Caco-2 (cell line): ENCODE results near the gene FCER2. TPM values are rescaled to one million over a fixed set of nuclear protein-coding genes. Genes with fewer than 3 reads are reported as not detected.

Experiments used
- BruUV-seq: library from RNA; stranded (reverse); fragments of 400-500 nt; replicated peaks from 2 replicates; lab custom pipeline; 2021; lab: Mats Ljungman, UMichigan
- CTCF ChIA-PET: fragments of 300-600 bp; sonication (Branson Sonifier 250); formaldehyde crosslinking; loops from one replicate; lab custom pipeline; 2022; ENCODE audit warnings: antibody characterized with exemption; lab: Charles Lee
- POLR2A ChIA-PET: fragments of 300-600 bp; sonication (Branson Sonifier 250); formaldehyde crosslinking; loops from one replicate; lab custom pipeline; 2022; ENCODE audit warnings: antibody characterized with exemption; lab: Charles Lee
- DNase-seq, 2 experiments: peaks; one replicate each; pipeline versions ENCODE4 v3.0.0 to v3.0.0-alpha.2; 2020 to 2022
- H3K27me3 ChIP-seq: replicated peaks from 2 replicates; pipeline ENCODE4 v1.6.0; 2011; ENCODE audit warnings: low read length; ENCODE audit not compliant: control insufficient read depth, insufficient read depth
- H3K36me3 ChIP-seq: 2 replicates; pipeline ENCODE4 v1.5.1; 2011; ENCODE audit warnings: low read length; ENCODE audit not compliant: control insufficient read depth, insufficient read depth
- H3K4me1 ChIP-seq: fragments of 250-450 bp; sonication (Bioruptor Pico); 2 replicates; pipeline ENCODE4 v1.5.1; 2020; ENCODE audit warnings: mild to moderate bottlenecking
- H3K4me3 ChIP-seq: 2 replicates; pipeline ENCODE4 v1.5.1; 2011; ENCODE audit warnings: low read depth, mild to moderate bottlenecking, control low read depth, low read length
- H3K9me3 ChIP-seq: fragments of 250-450 bp; sonication (Bioruptor Pico); 2 replicates; pipeline ENCODE4 v1.5.1; 2020; ENCODE audit warnings: mild to moderate bottlenecking, moderate library complexity
- H3K27ac Mint-ChIP-seq: one replicate; pipeline ENCODE4 v1.8.0; 2022; ENCODE audit warnings: mixed read lengths; ENCODE audit not compliant: unreplicated experiment
- H3K27me3 Mint-ChIP-seq: one replicate; pipeline ENCODE4 v1.8.0; 2022; ENCODE audit warnings: mixed read lengths; ENCODE audit not compliant: insufficient read depth, unreplicated experiment
- H3K36me3 Mint-ChIP-seq: one replicate; pipeline ENCODE4 v1.8.0; 2022; ENCODE audit warnings: mild to moderate bottlenecking, mixed read lengths; ENCODE audit not compliant: insufficient read depth, unreplicated experiment
- H3K4me1 Mint-ChIP-seq: one replicate; pipeline ENCODE4 v1.8.0; 2022; ENCODE audit warnings: low read depth, mixed read lengths; ENCODE audit not compliant: unreplicated experiment
- H3K4me3 Mint-ChIP-seq: one replicate; pipeline ENCODE4 v1.8.0; 2022; ENCODE audit warnings: mild to moderate bottlenecking, moderate library complexity, mixed read lengths; ENCODE audit not compliant: unreplicated experiment
- H3K9me3 Mint-ChIP-seq: one replicate; pipeline ENCODE4 v1.8.0; 2022; ENCODE audit warnings: mixed read lengths; ENCODE audit not compliant: unreplicated experiment
- intact Hi-C: fragments of 100-400 bp; cut with micrococcal nuclease; formaldehyde crosslinking; loops from one replicate; pipeline ENCODE4 v1.10.0; 2022; ENCODE audit not compliant: unreplicated experiment
- total RNA-seq: library from RNA; stranded (reverse); gene quantifications from 2 replicates; pipeline ENCODE4 v1.2.3, GENCODE V29; 2022
- TF ChIP-seq, protein P1 (sequence below), 2 experiments: fragments of 200-600 bp in 1 of 2; IDR thresholded peaks; 1 replicate in 1 of 2; 2 replicates in 1 of 2; pipeline versions ENCODE4 v1.5.1 to v1.8.0; 2011 to 2022; ENCODE audit warnings: antibody characterized with exemption in 1 of 2, control low read depth in 1 of 2, inconsistent platforms in 1 of 2, low read depth in 1 of 2, low read length in 1 of 2, mild to moderate bottlenecking in 1 of 2, moderate library complexity in 1 of 2; ENCODE audit not compliant: insufficient read depth in 1 of 2, severe bottlenecking in 1 of 2, unreplicated experiment in 1 of 2

FCER2 gene
- total RNA-seq, 1 experiment from 2014 or later, result not detected

DNA sequence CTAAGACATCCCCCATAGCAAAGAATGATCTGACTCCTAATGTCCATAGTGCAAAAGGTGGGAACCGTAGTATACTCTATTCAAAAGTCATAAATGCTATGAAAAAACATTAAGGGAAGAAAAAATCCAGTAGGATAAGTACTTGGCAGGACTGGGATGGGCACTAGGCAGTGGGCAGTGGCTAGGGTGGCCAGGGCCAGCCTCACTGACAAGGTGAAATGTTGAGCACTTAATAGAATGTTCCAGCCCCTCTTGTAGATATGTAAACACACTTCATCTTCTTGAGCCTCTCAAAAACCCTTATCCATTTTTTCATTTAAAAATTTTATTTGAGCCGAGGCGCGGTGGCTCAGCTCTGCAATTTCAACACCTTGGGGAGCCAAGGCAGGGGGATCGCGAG is 31.4 kb upstream of the FCER2 start:
- TF ChIP-seq, protein P1, sequence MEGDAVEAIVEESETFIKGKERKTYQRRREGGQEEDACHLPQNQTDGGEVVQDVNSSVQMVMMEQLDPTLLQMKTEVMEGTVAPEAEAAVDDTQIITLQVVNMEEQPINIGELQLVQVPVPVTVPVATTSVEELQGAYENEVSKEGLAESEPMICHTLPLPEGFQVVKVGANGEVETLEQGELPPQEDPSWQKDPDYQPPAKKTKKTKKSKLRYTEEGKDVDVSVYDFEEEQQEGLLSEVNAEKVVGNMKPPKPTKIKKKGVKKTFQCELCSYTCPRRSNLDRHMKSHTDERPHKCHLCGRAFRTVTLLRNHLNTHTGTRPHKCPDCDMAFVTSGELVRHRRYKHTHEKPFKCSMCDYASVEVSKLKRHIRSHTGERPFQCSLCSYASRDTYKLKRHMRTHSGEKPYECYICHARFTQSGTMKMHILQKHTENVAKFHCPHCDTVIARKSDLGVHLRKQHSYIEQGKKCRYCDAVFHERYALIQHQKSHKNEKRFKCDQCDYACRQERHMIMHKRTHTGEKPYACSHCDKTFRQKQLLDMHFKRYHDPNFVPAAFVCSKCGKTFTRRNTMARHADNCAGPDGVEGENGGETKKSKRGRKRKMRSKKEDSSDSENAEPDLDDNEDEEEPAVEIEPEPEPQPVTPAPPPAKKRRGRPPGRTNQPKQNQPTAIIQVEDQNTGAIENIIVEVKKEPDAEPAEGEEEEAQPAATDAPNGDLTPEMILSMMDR (IDR thresholded peaks at IDR 0.05; ENCODE audit: insufficient read depth in 1 of 2, low read depth in 1 of 2, low read length in 1 of 2, severe bottlenecking in 1 of 2, unreplicated experiment in 1 of 2), result no peak

DNA sequence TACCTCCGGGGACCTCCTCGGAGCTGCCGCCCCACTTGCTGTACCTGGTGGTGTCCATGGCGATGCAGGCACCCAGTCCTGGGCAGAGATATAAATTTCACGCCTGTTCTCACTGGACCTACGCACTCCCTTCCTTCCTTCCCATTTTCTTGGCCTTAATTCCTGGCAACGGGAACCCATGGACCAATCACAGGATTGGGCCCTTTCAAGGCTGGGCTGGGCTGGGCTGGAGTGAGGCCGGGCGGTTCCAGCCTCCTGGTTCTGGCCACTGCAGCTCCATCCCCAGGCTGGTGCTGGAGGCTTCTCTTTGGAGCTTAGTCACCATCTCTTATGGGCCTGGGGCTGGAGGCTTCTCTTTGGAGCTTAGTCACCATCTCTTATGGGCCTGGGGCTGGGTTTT is 30.1 kb upstream of the FCER2 start, which contains the start of gene CLEC4G:
Gene CLEC4G, minus strand, starts transcription at position 66 of the 400 bp plus-strand sequence. Its CDS starts 8 bp downstream, at position 58.
- Histone ChIP-seq H3K27me3 (no peaks in the 10 kb centered on the region), H3K4me1 (no peaks in the 10 kb centered on the region), H3K9me3 (no peaks in the 10 kb centered on the region), H3K4me3 (no peak within 1 kb of the TSS), H3K36me3 (no peaks in the 10 kb centered on the region)
- Mint-ChIP-seq H3K9me3 (peaks cover 7% of the 10 kb centered on the region), H3K4me3 (no peak within 1 kb of the TSS), H3K27me3 (peaks cover 30% of the 10 kb centered on the region), H3K4me1 (peaks cover 12% of the 10 kb centered on the region), H3K27ac (no peak within 1 kb of the TSS), H3K36me3 (no peaks in the 10 kb centered on the region)
- intact Hi-C loops, result no loop called here
- POLR2A ChIA-PET, result no interaction called here
- TF ChIP-seq, protein P1 (IDR thresholded peaks at IDR 0.05; ENCODE audit: insufficient read depth in 1 of 2, low read depth in 1 of 2, low read length in 1 of 2, severe bottlenecking in 1 of 2, unreplicated experiment in 1 of 2), result no peak
- no peak for DNase-seq
- CTCF ChIA-PET, result no interaction called here
- BruUV-seq, result no TSS peak

More for the DNA sequence above, 31.4 kb upstream of the FCER2 start:
- Mint-ChIP-seq H3K9me3 (no peaks in the 10 kb centered on the region), H3K36me3 (no peaks in the 10 kb centered on the region), H3K4me1 (peaks cover 12% of the 10 kb centered on the region), H3K27me3 (peaks cover 22% of the 10 kb centered on the region), H3K27ac (no peak overlapping the region), H3K4me3 (no peak overlapping the region)
- H3K27me3 ChIP-seq, result no peaks in the 10 kb centered on the region
- H3K4me1 ChIP-seq, result no peaks in the 10 kb centered on the region
- no peaks in the 10 kb centered on the region for H3K36me3 ChIP-seq
- H3K4me3 ChIP-seq, result no peak overlapping the region
- POLR2A ChIA-PET, result no interaction called here
- CTCF ChIA-PET, result no interaction called here
- intact Hi-C loops, result no loop called here
- BruUV-seq, result no TSS peak
- DNase-seq, result no peak
- no peaks in the 10 kb centered on the region for H3K9me3 ChIP-seq

DNA sequence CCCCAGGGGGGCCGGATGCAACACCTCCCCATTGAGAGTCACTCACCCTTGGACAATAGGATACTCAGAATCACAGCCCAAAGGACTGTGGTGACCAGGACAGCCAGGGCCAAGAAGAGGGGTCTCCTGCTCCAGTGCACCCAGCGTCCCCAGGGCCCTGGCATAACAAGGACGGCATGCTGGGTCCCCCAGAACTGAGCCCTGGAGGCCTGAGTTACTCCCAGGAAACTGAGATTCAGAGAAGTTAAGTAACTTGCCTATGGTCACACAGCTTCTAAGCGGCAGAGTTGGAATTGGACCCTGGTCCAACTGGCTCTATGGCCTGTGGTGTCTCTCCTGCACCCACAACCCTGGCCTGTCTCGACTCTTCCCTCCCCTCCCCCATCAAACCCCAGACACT is 29.7 kb upstream of the FCER2 start:
- no TSS peak for BruUV-seq
- no peaks in the 10 kb centered on the region for H3K36me3 Mint-ChIP-seq
- H3K9me3 Mint-ChIP-seq, result peaks cover 9% of the 10 kb centered on the region
- Histone ChIP-seq H3K9me3 (no peaks in the 10 kb centered on the region), H3K36me3 (no peaks in the 10 kb centered on the region), H3K4me1 (no peaks in the 10 kb centered on the region), H3K4me3 (no peak overlapping the region), H3K27me3 (no peaks in the 10 kb centered on the region)
- POLR2A ChIA-PET, result no interaction called here
- TF ChIP-seq, protein P1 (IDR thresholded peaks at IDR 0.05; ENCODE audit: insufficient read depth in 1 of 2, low read depth in 1 of 2, low read length in 1 of 2, severe bottlenecking in 1 of 2, unreplicated experiment in 1 of 2), result no peak
- intact Hi-C loops, result no loop called here
- no peak overlapping the region for H3K27ac Mint-ChIP-seq
- peaks cover 12% of the 10 kb centered on the region for H3K4me1 Mint-ChIP-seq
- DNase-seq, result no peak
- CTCF ChIA-PET, result no interaction called here
- no peak overlapping the region for H3K4me3 Mint-ChIP-seq
- H3K27me3 Mint-ChIP-seq, result peaks cover 30% of the 10 kb centered on the region
